ENCODE measurements around the gene QKI. TPM values are rescaled to one million over a fixed set of nuclear protein-coding genes. Genes with fewer than 3 reads are reported as not detected.

QKI gene
- total RNA-seq, 4 donors from 2014 or later, result 283 to 425 (median 344) TPM

DNA sequence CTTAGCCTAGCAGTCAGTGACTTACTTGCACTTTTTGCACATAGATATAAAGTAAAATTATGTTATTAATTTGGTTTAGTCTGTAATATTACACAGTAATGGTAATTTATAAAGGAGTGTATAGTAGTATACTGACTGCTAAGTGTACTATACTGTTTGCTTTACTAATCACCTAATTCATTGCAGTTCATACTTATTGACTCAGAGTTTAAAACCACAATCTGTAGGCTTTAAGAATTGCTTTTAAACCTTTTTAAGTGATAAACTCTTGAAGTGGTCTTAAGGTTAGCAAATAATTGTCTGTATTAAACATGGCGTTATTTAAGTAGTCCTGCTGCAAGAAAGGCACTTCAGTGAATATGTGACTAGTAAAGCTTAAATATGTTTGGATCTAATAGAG, 151.5 kb downstream of the QKI start:
- no peak for DNase-seq
- Histone ChIP-seq H3K27ac (peak overlapping the region; percentile 56 to 75 (median 74)), H3K9me3 (no peaks in the 10 kb centered on the region), H3K27me3 (no peaks in the 10 kb centered on the region), H3K36me3 (peaks cover 0 to 29% of the 10 kb centered on the region in 2 donors), H3K4me3 (no peak overlapping the region), H3K4me1 (peaks cover 51 to 65% of the 10 kb centered on the region in 2 donors)
- in situ Hi-C loops (cut with MboI; ENCODE audit: low sequenced_read_pairs in 4 of 4) (loop anchor here in 1 of 4 donors (25.0 kb wide), 1 partner anchor 379 kb away; no protein-coding TSS in a partner anchor), intact Hi-C loops (cut with DNase I; ENCODE audit: low total_unique reads) (no loop called here)
- ATAC-seq, result no peak
- TF ChIP-seq POLR2A (IDR thresholded peaks at IDR 0.05), result no peak
- TF ChIP-seq, protein P1, sequence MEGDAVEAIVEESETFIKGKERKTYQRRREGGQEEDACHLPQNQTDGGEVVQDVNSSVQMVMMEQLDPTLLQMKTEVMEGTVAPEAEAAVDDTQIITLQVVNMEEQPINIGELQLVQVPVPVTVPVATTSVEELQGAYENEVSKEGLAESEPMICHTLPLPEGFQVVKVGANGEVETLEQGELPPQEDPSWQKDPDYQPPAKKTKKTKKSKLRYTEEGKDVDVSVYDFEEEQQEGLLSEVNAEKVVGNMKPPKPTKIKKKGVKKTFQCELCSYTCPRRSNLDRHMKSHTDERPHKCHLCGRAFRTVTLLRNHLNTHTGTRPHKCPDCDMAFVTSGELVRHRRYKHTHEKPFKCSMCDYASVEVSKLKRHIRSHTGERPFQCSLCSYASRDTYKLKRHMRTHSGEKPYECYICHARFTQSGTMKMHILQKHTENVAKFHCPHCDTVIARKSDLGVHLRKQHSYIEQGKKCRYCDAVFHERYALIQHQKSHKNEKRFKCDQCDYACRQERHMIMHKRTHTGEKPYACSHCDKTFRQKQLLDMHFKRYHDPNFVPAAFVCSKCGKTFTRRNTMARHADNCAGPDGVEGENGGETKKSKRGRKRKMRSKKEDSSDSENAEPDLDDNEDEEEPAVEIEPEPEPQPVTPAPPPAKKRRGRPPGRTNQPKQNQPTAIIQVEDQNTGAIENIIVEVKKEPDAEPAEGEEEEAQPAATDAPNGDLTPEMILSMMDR (IDR thresholded peaks at IDR 0.05 in 4 of 5, conservative IDR thresholded peaks at IDR 0.05 in 1 of 5), result no peak

DNA sequence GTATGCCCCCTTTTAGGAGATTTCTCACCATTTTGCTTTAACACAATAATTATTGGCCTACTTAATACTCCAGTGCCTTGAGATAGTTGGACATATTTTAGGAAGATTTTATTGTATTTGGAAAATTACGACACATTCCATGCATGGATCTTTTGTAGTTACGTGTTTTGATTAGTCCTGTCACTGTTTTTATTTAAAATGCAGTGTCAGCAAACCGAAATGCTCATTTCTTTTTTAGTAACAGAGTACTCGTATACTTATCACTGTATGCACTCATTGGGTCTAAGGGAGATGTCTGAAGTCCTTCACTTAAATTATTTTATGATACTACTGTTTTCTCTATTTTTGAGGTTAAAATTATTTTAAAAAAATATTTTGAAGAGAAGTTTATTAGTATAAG, 153.8 kb downstream of the QKI start:
- intact Hi-C loops (cut with DNase I; ENCODE audit: low total_unique reads), result no loop called here
- Histone ChIP-seq H3K9me3 (no peaks in the 10 kb centered on the region), H3K27me3 (no peaks in the 10 kb centered on the region), H3K4me1 (peaks cover 36 to 58% of the 10 kb centered on the region in 2 donors), H3K4me3 (no peak overlapping the region), H3K27ac (peak overlapping the region in 3 of 4 donors; percentile 31 to 86 (median 75)), H3K36me3 (peaks cover 0 to 35% of the 10 kb centered on the region in 2 donors)
- DNase-seq (no peak), ATAC-seq (no peak)
- in situ Hi-C loops (cut with MboI; ENCODE audit: low sequenced_read_pairs in 4 of 4), result loop anchor here in 1 of 4 donors (25.0 kb wide), 1 partner anchor 381 kb away; no protein-coding TSS in a partner anchor
- TF ChIP-seq, protein P1 (IDR thresholded peaks at IDR 0.05 in 4 of 5, conservative IDR thresholded peaks at IDR 0.05 in 1 of 5), result no peak
- no peak for TF ChIP-seq POLR2A (IDR thresholded peaks at IDR 0.05)

DNA sequence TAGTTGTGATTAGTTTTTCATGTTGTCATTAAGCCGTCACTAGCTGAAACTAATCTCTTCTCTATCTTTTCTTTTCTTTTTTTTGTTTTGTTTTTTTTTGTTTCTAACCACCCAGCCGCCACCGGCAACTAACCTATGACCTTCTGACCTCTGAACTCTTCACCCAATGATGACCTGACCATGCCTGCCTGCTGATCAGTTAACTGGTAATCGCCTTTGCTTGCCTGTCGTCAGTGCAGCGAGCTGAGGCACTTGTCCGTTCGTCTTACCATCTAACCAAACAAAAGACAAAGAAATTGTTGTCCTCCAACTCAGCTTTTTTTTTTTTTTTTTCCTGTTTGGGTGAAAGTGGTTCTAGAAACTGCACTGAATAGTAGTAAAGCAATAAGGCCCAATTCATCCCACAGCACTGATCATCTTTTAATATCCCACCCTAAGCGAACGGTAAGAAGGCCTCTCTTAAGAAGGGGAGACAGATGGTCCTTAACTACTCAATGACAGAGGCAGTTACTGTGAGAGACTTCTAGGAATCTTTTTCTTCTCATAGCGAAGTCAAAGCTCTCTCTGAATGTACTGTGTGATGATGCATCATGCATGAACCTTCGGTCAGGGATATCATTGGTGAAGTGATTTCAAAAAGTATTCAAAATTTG, 156.2 kb downstream of the QKI start:
- DNase-seq (no peak), ATAC-seq (peak in 1 of 2 donors; percentile 15)
- Histone ChIP-seq H3K4me1 (peaks cover 11 to 46% of the 10 kb centered on the region in 2 donors), H3K36me3 (peaks cover 0 to 29% of the 10 kb centered on the region in 2 donors), H3K27me3 (no peaks in the 10 kb centered on the region), H3K27ac (peak overlapping the region; percentile 35 to 86 (median 60)), H3K9me3 (no peaks in the 10 kb centered on the region), H3K4me3 (no peak overlapping the region)
- intact Hi-C loops (cut with DNase I; ENCODE audit: low total_unique reads) (no loop called here), in situ Hi-C loops (cut with MboI; ENCODE audit: low sequenced_read_pairs in 4 of 4) (loop anchor here in 1 of 4 donors (25.0 kb wide), 1 partner anchor 383 kb away; no protein-coding TSS in a partner anchor)
- no peak for TF ChIP-seq POLR2A (IDR thresholded peaks at IDR 0.05)
- TF ChIP-seq, protein P1 (IDR thresholded peaks at IDR 0.05 in 4 of 5, conservative IDR thresholded peaks at IDR 0.05 in 1 of 5), result no peak

DNA sequence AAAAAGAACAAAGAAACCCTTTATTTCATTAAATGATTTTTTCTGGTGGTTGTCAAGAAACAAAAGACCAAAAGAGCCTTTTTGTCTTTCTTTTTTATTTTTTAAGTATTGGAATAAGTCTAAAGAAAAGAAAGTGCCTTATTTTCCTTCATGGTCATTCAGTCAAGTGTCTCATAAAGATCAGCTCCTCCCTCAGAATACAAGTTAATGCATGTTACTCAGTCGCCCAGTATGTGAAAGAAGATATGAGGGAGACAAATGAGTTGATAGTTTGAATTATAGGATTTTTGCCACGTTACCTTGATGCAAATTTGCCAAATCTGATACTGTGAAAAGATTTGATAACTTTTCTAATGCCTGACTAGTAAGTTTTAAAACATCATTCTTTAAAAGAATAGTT, 157.2 kb downstream of the QKI start:
- in situ Hi-C loops (cut with MboI; ENCODE audit: low sequenced_read_pairs in 4 of 4) (loop anchor here in 1 of 4 donors (25.0 kb wide), 1 partner anchor 384 kb away; no protein-coding TSS in a partner anchor), intact Hi-C loops (cut with DNase I; ENCODE audit: low total_unique reads) (no loop called here)
- Histone ChIP-seq H3K27ac (peak overlapping the region; percentile 35 to 86 (median 71)), H3K4me3 (no peak overlapping the region), H3K36me3 (peaks cover 0 to 24% of the 10 kb centered on the region in 2 donors), H3K4me1 (peaks cover 8 to 45% of the 10 kb centered on the region in 2 donors), H3K9me3 (no peaks in the 10 kb centered on the region), H3K27me3 (no peaks in the 10 kb centered on the region)
- TF ChIP-seq POLR2A (IDR thresholded peaks at IDR 0.05), result no peak
- TF ChIP-seq, protein P1 (IDR thresholded peaks at IDR 0.05 in 4 of 5, conservative IDR thresholded peaks at IDR 0.05 in 1 of 5), result no peak
- no peak for DNase-seq
- no peak for ATAC-seq

Measured in gastrocnemius medialis (tissue), 4 donors.